DMS 273 treated with DMSO at 0.1 percent for 48 hours (cell line): ENCODE data around the gene GPC6.
"Not testable (repeated sequence)": the region's sequence is repeated elsewhere in the genome, so short reads cannot be mapped to it uniquely, and the experiment has no call there.

ENCODE experiments used
- DNase-seq: peaks from one replicate; lab custom pipeline; 2025; lab: John Stamatoyannopoulos, UW

Gene GPC6

GRCh38 chr13:94209913-94210312 is 983.3 kb downstream of the GPC6 start:
- not testable (repeated sequence) for DNase-seq

GRCh38 chr13:94210816-94211215 is 984.2 kb downstream of the GPC6 start:
- DNase-seq: no peak

- no peak for DNase-seq
These were observed 985.6 kb downstream of the GPC6 start for GRCh38 chr13:94212196-94212595.

DNA sequence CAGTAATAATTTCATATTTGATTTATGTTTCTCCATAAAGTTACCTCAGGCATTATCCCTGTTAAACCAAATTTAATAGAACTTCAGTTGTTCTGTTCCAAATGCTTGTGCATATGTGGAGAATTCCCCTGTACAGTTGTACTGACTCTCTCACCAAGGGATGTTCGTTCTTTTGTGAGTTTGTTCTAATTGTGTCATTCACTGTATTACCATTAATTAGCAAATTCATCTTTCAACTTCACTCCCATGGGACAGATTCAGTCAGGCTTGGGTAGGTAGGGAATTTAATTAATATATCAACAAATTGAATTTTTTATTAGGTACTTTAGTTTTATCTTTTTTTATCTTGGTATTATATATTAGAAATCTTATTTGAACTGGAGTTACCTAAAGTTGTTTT is 987.5 kb downstream of the GPC6 start:
- no peak for DNase-seq

GRCh38 chr13:94214975-94215374 is 988.4 kb downstream of the GPC6 start:
- no peak for DNase-seq

DNA sequence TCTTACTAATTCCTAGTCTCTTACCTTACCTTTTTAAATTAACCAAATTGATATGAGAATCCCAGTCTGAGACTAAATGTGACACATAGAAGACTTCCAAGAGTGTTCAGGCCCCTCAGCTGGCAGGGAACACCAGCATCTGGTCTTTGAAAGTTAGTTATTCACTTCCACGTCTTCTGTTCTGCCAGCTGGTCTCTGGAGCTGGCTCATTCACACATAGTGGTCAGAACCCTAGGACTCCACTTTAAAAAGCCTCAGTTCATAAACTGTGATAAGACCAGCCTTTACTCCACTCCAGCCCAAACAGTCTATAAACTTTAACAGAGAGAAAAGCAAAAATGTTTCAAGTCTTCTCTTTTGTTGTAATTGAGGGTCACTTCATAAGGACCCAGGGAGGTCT is 989.9 kb downstream of the GPC6 start:
- no peak for DNase-seq

- no peak for DNase-seq
These were observed 990.8 kb downstream of the GPC6 start for GRCh38 chr13:94217370-94217769.

- DNase-seq: no peak
These were observed 991.9 kb downstream of the GPC6 start for GRCh38 chr13:94218537-94218936.

GRCh38 chr13:94218951-94219350 is 992.3 kb downstream of the GPC6 start:
- no peak for DNase-seq

- no peak for DNase-seq
These were observed 998.1 kb downstream of the GPC6 start for GRCh38 chr13:94224670-94225069.

- no peak for DNase-seq
These were observed 1000.8 kb downstream of the GPC6 start for GRCh38 chr13:94227255-94227879.

GRCh38 chr13:94228763-94229162 is 1002.2 kb downstream of the GPC6 start:
- DNase-seq: no peak

- no peak for DNase-seq
These were observed 1005.7 kb downstream of the GPC6 start for GRCh38 chr13:94232161-94232950.

- DNase-seq: no peak
These were observed 1006.3 kb downstream of the GPC6 start for GRCh38 chr13:94232956-94233355.

DNA sequence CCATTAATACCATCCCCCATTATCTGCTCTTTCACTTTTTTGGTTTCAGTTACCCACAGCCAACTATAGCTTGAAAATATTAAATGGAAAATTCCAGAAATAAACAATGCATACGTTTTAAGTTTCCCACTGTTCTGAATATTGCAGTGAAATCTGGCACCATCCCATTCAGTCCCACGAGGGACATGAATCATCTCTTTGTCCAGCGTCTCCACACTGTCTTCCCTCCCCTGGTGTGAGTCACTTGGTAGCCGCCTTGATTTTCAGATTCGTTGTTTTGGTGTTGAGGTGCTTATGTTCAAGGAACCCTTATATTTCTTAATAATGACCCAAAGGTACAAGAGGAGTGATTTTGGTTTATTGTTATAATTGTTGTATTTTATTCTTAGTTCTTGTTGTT is 1006.8 kb downstream of the GPC6 start:
- no peak for DNase-seq

- DNase-seq: no peak
These were observed 1007.2 kb downstream of the GPC6 start for GRCh38 chr13:94233837-94234236.

DNA sequence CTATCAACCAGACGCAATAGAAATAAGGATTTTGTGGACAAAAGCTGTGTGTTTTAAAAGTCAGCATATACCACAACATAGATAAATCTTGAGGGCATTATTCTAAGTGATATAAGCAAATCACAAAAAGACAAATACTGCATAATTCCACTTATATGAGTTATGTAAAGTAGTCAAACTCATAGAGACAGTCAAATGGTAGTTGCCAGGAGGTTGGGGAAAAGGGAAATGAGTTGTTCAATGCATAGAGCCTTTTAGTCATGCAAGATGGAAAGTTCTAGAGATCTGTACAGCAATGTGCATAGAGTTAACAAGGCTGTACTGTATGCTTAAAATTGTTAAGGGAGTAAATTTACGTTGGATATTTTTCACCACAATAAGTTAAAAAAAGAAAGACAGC is 1008.1 kb downstream of the GPC6 start:
- DNase-seq: no peak

- no peak for DNase-seq
These were observed 1009.5 kb downstream of the GPC6 start for GRCh38 chr13:94236132-94236531.

DNA sequence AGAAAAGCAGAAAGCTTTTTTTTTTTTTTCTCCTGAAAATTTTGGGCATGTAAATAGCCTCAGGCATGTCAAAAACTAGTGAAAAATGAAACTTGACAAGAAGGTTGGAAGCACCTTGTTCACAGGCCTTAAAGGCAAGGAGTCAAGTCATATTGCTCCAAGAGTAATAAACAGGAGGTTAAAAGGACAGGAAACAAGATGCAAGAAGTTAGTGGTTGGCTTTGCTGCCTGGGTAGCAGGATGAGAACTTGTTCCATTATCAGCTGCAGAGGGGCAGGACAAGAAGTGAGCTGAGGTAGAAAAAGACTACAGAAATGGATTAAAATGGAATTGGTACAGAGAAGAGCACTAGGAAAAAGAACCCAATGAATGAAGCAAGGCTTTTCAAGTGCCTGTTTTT is 1010.3 kb downstream of the GPC6 start:
- DNase-seq: no peak

- no peak for DNase-seq
These were observed 1012.5 kb downstream of the GPC6 start for GRCh38 chr13:94239135-94239534.

DNA sequence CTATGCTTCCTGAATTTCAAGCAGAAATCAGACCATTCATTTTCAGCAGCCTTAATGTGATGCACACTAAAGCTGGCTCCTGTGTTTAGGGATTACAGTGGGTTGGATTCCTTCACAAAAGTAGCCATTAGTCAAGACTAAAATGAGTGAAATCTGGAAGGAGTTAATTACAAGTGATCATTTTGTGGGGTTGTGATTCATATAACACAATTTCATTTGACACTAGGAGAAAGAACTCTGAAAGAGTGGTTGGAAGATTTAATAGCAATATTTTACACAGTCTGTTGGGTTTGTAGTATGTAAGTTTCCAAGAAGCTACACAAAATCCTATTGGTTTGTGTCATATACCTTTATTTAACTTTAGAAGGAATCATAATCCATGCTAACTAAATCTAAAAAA is 1015.9 kb downstream of the GPC6 start:
- no peak for DNase-seq

DNA sequence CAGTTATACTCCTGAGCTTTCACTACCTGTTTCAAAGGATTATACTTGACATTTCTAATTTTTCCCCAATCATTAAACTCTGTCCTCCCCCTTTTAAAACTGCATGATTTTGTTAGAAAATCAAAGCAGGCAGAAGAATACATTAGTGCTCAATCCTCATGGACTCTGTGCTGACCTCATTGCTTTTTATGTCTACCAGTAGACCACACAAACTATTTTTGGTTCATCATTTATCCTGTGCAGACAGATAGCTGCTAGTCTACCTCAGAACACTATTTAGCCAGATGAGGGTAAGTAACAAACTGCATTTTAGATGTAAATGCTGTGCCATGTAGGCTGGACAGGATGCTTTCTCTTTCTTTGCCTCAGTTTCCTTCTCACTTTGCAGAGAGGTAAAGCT is 1016.9 kb downstream of the GPC6 start:
- no peak for DNase-seq

- DNase-seq: no peak
These were observed 1019.9 kb downstream of the GPC6 start for GRCh38 chr13:94246495-94246894.

GRCh38 chr13:94247890-94248289 is 1021.3 kb downstream of the GPC6 start:
- DNase-seq: no peak
